Endothelial cell (in vitro differentiated cells): ENCODE measurements around the gene C5orf22. TPM values are rescaled to one million over a fixed set of nuclear protein-coding genes. Genes with fewer than 3 reads are reported as not detected.

Experiments
- DNase-seq: peaks from one replicate; pipeline ENCODE4 v3.0.0; 2021; ENCODE audit warnings: low spot score
- H3K27ac Mint-ChIP-seq: one replicate; pipeline ENCODE4 v1.8.0; 2021; ENCODE audit warnings: mixed read lengths, inconsistent platforms; ENCODE audit not compliant: unreplicated experiment
- H3K27me3 Mint-ChIP-seq: one replicate; pipeline ENCODE4 v1.8.0; 2021; ENCODE audit warnings: mild to moderate bottlenecking, moderate library complexity, mixed read lengths, inconsistent platforms; ENCODE audit not compliant: unreplicated experiment
- H3K36me3 Mint-ChIP-seq: one replicate; pipeline ENCODE4 v1.8.0; 2021; ENCODE audit warnings: mild to moderate bottlenecking, low read depth, mixed read lengths, inconsistent platforms; ENCODE audit not compliant: unreplicated experiment
- H3K4me1 Mint-ChIP-seq: one replicate; pipeline ENCODE4 v1.8.0; 2021; ENCODE audit warnings: mild to moderate bottlenecking, mixed read lengths, inconsistent platforms; ENCODE audit not compliant: unreplicated experiment
- H3K4me3 Mint-ChIP-seq: one replicate; pipeline ENCODE4 v1.8.0; 2021; ENCODE audit warnings: mild to moderate bottlenecking, mixed read lengths, inconsistent platforms; ENCODE audit not compliant: unreplicated experiment
- H3K9me3 Mint-ChIP-seq: one replicate; pipeline ENCODE4 v1.8.0; 2021; ENCODE audit warnings: mixed read lengths, inconsistent platforms; ENCODE audit not compliant: unreplicated experiment
- CTCF ChIP-seq: fragments of 200-600 bp; sonication (generic); IDR thresholded peaks from one replicate; pipeline ENCODE4 v1.5.0; 2021; ENCODE audit warnings: antibody characterized with exemption; ENCODE audit not compliant: unreplicated experiment
- total RNA-seq: library from RNA; stranded (reverse); fragmentation: NEBNext Ultra II Directional; extraction: Animal tissue kit (Norgen Biotek cat#: 25700); gene quantifications from one replicate; pipeline ENCODE4 v1.2.1, GENCODE V29; 2021; ENCODE audit not compliant: unreplicated experiment

Gene C5orf22
- total RNA-seq, 1 donor from 2014 or later = 26.0 TPM

GRCh38 chr5:31530541-31531265, 1.4 kb upstream of the C5orf22 start:
- peak overlapping the region; percentile 94 for H3K4me3 Mint-ChIP-seq
- peak overlapping the region; percentile 39 for H3K27ac Mint-ChIP-seq
- DNase-seq = no peak
- TF ChIP-seq CTCF = no peak
- H3K27me3 Mint-ChIP-seq = no peaks in the 10 kb centered on the region
- H3K4me1 Mint-ChIP-seq = peaks cover 33% of the 10 kb centered on the region
- H3K9me3 Mint-ChIP-seq = no peaks in the 10 kb centered on the region
- H3K36me3 Mint-ChIP-seq = peaks cover 46% of the 10 kb centered on the region

GRCh38 chr5:31531543-31531887, 586 bp upstream of the C5orf22 start:
- Mint-ChIP-seq H3K4me3 (peak overlapping the region; percentile 94), H3K4me1 (peaks cover 33% of the 10 kb centered on the region), H3K36me3 (peaks cover 45% of the 10 kb centered on the region), H3K9me3 (no peaks in the 10 kb centered on the region), H3K27ac (peak overlapping the region; percentile 76), H3K27me3 (no peaks in the 10 kb centered on the region)
- no peak for TF ChIP-seq CTCF
- peak; percentile 37 for DNase-seq

GRCh38 chr5:31534527-31535046, 2.5 kb downstream of the C5orf22 start:
- H3K27ac Mint-ChIP-seq = no peak overlapping the region
- no peak for TF ChIP-seq CTCF
- no peaks in the 10 kb centered on the region for H3K27me3 Mint-ChIP-seq
- no peak for DNase-seq
- peaks cover 28% of the 10 kb centered on the region for H3K4me1 Mint-ChIP-seq
- no peaks in the 10 kb centered on the region for H3K9me3 Mint-ChIP-seq
- peaks cover 19% of the 10 kb centered on the region for H3K36me3 Mint-ChIP-seq
- peak overlapping the region; percentile 52 for H3K4me3 Mint-ChIP-seq

- Mint-ChIP-seq H3K27me3 (no peaks in the 10 kb centered on the region), H3K27ac (no peak overlapping the region), H3K36me3 (peaks cover 17% of the 10 kb centered on the region), H3K4me1 (peaks cover 6% of the 10 kb centered on the region), H3K4me3 (no peak overlapping the region), H3K9me3 (no peaks in the 10 kb centered on the region)
- no peak for DNase-seq
- TF ChIP-seq CTCF = no peak
These were observed 4.8 kb downstream of the C5orf22 start for GRCh38 chr5:31536873-31537272.

GRCh38 chr5:31537349-31537748, 5.2 kb downstream of the C5orf22 start:
- H3K4me1 Mint-ChIP-seq = peaks cover 5% of the 10 kb centered on the region

More at GRCh38 chr5:31537349-31537748, 5.2 kb downstream of the C5orf22 start:
- H3K36me3 Mint-ChIP-seq = peaks cover 20% of the 10 kb centered on the region
- no peak overlapping the region for H3K27ac Mint-ChIP-seq
- no peak for TF ChIP-seq CTCF
- DNase-seq = no peak
- H3K4me3 Mint-ChIP-seq = no peak overlapping the region
- H3K9me3 Mint-ChIP-seq = no peaks in the 10 kb centered on the region
- H3K27me3 Mint-ChIP-seq = no peaks in the 10 kb centered on the region
